ENCODE measurements around the gene DISP2.

Gene DISP2

DNA sequence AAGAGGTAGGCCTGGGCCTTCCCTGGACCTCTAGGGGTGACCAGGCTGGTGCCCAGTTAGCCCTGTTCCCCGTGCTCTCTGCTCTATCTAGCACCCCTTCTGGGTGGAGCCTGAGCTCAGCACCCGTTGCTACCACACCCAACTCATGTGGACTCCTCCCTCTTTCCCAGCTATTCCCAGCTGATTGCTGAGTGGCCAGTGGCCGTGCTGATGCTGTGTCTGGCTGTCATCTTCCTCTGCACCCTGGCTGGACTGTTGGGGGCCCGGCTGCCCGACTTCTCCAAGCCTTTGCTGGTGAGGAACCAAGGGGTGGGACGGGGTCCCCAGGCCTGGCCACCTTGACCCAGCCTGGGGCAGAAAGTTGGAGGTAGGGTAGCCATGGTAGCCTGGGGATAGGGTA lies 6.2 kb downstream of the DISP2 start:
- no peaks in the 10 kb centered on the region for H3K36me3 Mint-ChIP-seq (ENCODE audit: low read depth)
- no peak for DNase-seq
- TF ChIP-seq, protein P1, sequence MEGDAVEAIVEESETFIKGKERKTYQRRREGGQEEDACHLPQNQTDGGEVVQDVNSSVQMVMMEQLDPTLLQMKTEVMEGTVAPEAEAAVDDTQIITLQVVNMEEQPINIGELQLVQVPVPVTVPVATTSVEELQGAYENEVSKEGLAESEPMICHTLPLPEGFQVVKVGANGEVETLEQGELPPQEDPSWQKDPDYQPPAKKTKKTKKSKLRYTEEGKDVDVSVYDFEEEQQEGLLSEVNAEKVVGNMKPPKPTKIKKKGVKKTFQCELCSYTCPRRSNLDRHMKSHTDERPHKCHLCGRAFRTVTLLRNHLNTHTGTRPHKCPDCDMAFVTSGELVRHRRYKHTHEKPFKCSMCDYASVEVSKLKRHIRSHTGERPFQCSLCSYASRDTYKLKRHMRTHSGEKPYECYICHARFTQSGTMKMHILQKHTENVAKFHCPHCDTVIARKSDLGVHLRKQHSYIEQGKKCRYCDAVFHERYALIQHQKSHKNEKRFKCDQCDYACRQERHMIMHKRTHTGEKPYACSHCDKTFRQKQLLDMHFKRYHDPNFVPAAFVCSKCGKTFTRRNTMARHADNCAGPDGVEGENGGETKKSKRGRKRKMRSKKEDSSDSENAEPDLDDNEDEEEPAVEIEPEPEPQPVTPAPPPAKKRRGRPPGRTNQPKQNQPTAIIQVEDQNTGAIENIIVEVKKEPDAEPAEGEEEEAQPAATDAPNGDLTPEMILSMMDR (IDR thresholded peaks at IDR 0.05) = no peak
- no peaks in the 10 kb centered on the region for H3K9me3 Mint-ChIP-seq
- no peak overlapping the region for H3K27ac Mint-ChIP-seq
- no peak overlapping the region for H3K4me3 Mint-ChIP-seq
- H3K27me3 Mint-ChIP-seq (ENCODE audit: low read depth, poor library complexity) = peaks cover 71% of the 10 kb centered on the region
- H3K4me1 Mint-ChIP-seq = peaks cover 4% of the 10 kb centered on the region

- no peaks in the 10 kb centered on the region for H3K36me3 Mint-ChIP-seq (ENCODE audit: low read depth)
- peaks cover 4% of the 10 kb centered on the region for H3K4me1 Mint-ChIP-seq
- H3K27me3 Mint-ChIP-seq (ENCODE audit: low read depth, poor library complexity) = peaks cover 67% of the 10 kb centered on the region
- no peak overlapping the region for H3K4me3 Mint-ChIP-seq
- H3K9me3 Mint-ChIP-seq = no peaks in the 10 kb centered on the region
- H3K27ac Mint-ChIP-seq = no peak overlapping the region
- DNase-seq = no peak
- TF ChIP-seq, protein P1 (IDR thresholded peaks at IDR 0.05) = no peak
These were observed 7.0 kb downstream of the DISP2 start for GRCh38 chr15:40365016-40365415.

DNA sequence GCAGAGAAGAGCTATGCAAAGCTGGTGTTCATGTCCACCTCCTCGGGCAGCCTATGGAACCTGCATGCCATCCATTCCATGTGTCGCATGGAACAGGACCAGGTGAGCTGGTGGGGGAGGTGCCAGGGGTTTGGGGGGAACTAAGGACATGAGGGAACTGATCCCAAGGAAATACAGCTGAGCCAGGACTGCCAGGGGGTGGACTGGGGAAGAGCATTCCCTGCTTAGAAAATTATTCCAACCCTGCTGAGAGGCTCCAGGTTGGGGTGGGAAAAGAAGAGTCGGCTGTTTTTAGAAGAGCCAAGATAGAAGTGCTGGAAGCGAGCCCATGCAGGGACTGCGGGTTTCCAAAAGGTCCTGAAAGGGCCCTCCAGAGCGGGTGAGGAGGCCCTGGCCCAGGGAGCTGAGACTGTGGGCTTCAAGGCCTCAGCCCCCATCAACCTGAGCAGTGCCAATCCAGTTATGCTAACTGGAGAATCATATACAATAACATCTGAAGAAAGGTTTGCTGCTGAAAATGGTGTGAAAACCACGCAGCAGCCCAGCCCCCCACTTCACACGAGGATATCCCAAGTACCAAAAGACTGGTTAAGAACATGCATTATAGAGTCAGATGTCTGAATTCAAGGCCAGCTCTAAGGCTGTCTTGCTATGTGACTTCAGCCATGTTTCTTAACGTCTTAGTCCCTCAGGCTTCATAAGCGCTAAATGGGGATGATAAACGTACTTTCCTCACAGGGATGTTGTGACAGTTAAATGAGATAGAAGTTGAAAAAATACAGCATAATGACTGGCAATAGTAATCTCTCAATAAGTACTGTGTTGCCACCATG lies 7.8 kb downstream of the DISP2 start:
- no peak overlapping the region for H3K4me3 Mint-ChIP-seq
- no peaks in the 10 kb centered on the region for H3K9me3 Mint-ChIP-seq
- H3K27ac Mint-ChIP-seq = no peak overlapping the region
- DNase-seq = no peak
- peaks cover 67% of the 10 kb centered on the region for H3K27me3 Mint-ChIP-seq (ENCODE audit: low read depth, poor library complexity)
- TF ChIP-seq, protein P1 (IDR thresholded peaks at IDR 0.05) = no peak
- peaks cover 4% of the 10 kb centered on the region for H3K4me1 Mint-ChIP-seq
- H3K36me3 Mint-ChIP-seq (ENCODE audit: low read depth) = no peaks in the 10 kb centered on the region

GRCh38 chr15:40366457-40367370 lies 8.7 kb downstream of the DISP2 start:
- no peaks in the 10 kb centered on the region for H3K36me3 Mint-ChIP-seq (ENCODE audit: low read depth)
- peaks cover 69% of the 10 kb centered on the region for H3K27me3 Mint-ChIP-seq (ENCODE audit: low read depth, poor library complexity)
- no peaks in the 10 kb centered on the region for H3K9me3 Mint-ChIP-seq
- TF ChIP-seq, protein P1 (IDR thresholded peaks at IDR 0.05) = no peak
- no peak overlapping the region for H3K27ac Mint-ChIP-seq
- H3K4me1 Mint-ChIP-seq = peaks cover 4% of the 10 kb centered on the region
- DNase-seq = no peak
- no peak overlapping the region for H3K4me3 Mint-ChIP-seq

DNA sequence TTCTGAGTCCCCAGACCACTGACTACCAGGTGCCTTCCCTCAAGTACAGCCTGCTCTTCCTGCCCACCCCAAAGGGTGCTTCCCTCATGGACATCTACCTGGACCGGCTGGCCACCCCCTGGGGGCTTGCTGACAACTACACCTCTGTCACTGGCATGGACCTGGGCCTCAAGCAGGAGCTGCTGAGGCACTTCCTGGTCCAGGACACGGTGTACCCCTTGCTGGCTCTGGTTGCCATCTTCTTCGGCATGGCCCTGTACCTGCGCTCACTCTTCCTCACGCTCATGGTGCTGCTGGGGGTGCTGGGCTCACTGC lies 9.3 kb downstream of the DISP2 start:
- TF ChIP-seq, protein P1 (IDR thresholded peaks at IDR 0.05) = no peak
- no peak for DNase-seq
- Mint-ChIP-seq H3K27me3 (ENCODE audit: low read depth, poor library complexity) (peaks cover 73% of the 10 kb centered on the region), H3K9me3 (no peaks in the 10 kb centered on the region), H3K27ac (no peak overlapping the region), H3K4me1 (peaks cover 4% of the 10 kb centered on the region), H3K36me3 (ENCODE audit: low read depth) (no peaks in the 10 kb centered on the region), H3K4me3 (no peak overlapping the region)

All from nephron progenitor cell (in vitro differentiated cells).